BE2C (cell line): ENCODE data around the gene EPB41L1.

Experiments
- DNase-seq: peaks from one replicate; pipeline ENCODE4 v3.0.0-alpha.2; 2020
- H3K27me3 ChIP-seq: fragments of 250-450 bp; sonication (Bioruptor Pico); 2 replicates; pipeline ENCODE4 v1.5.1; 2020; ENCODE audit warnings: mild to moderate bottlenecking
- H3K36me3 ChIP-seq: fragments of 250-450 bp; sonication (Bioruptor Pico); 2 replicates; pipeline ENCODE4 v1.5.1; 2020; ENCODE audit warnings: mild to moderate bottlenecking
- H3K4me1 ChIP-seq: fragments of 250-450 bp; sonication (Bioruptor Pico); 2 replicates; pipeline ENCODE4 v1.5.1; 2020
- H3K4me3 ChIP-seq: 2 replicates; pipeline ENCODE4 v1.5.1; 2011; ENCODE audit warnings: low read depth, low read length
- H3K9me3 ChIP-seq: fragments of 250-450 bp; sonication (Bioruptor Pico); 2 replicates; pipeline ENCODE4 v1.5.1; 2020
- CTCF ChIP-seq: IDR thresholded peaks from 2 replicates; pipeline ENCODE4 v1.5.1; 2012; ENCODE audit warnings: mild to moderate bottlenecking, low read depth, low read length

EPB41L1 gene

GRCh38 chr20:36153736-36154699 lies 522 bp upstream of the EPB41L1 start:
- no peaks in the 10 kb centered on the region for H3K36me3 ChIP-seq
- H3K27me3 ChIP-seq = no peaks in the 10 kb centered on the region
- TF ChIP-seq CTCF = no peak
- peaks cover 18% of the 10 kb centered on the region for H3K4me1 ChIP-seq
- DNase-seq = peak; percentile 96
- peak overlapping the region; percentile 69 for H3K4me3 ChIP-seq
- H3K9me3 ChIP-seq = no peaks in the 10 kb centered on the region

- peaks cover 18% of the 10 kb centered on the region for H3K4me1 ChIP-seq
- no peak for DNase-seq
- peak overlapping the region; percentile 86 for H3K4me3 ChIP-seq
- H3K36me3 ChIP-seq = no peaks in the 10 kb centered on the region
- TF ChIP-seq CTCF = no peak
- no peaks in the 10 kb centered on the region for H3K27me3 ChIP-seq
- H3K9me3 ChIP-seq = no peaks in the 10 kb centered on the region
Measured at GRCh38 chr20:36155629-36155971, 1.1 kb downstream of the EPB41L1 start.

GRCh38 chr20:36155991-36156390 lies 1.5 kb downstream of the EPB41L1 start:
- Histone ChIP-seq H3K9me3 (no peaks in the 10 kb centered on the region), H3K4me1 (peaks cover 18% of the 10 kb centered on the region), H3K27me3 (no peaks in the 10 kb centered on the region), H3K36me3 (no peaks in the 10 kb centered on the region), H3K4me3 (0 out of 2 replicates have a peak overlapping the region, but pooled peaks have one; percentile 7)
- TF ChIP-seq CTCF = no peak
- no peak for DNase-seq

- no peak for DNase-seq
- TF ChIP-seq CTCF = no peak
- Histone ChIP-seq H3K27me3 (no peaks in the 10 kb centered on the region), H3K9me3 (no peaks in the 10 kb centered on the region), H3K4me3 (no peak overlapping the region), H3K4me1 (peaks cover 19% of the 10 kb centered on the region), H3K36me3 (no peaks in the 10 kb centered on the region)
Measured at GRCh38 chr20:36157610-36158009, 3.1 kb downstream of the EPB41L1 start.

GRCh38 chr20:36158160-36158741 lies 3.7 kb downstream of the EPB41L1 start:
- no peaks in the 10 kb centered on the region for H3K9me3 ChIP-seq
- H3K4me3 ChIP-seq = no peak overlapping the region
- TF ChIP-seq CTCF = no peak
- no peak for DNase-seq
- no peaks in the 10 kb centered on the region for H3K36me3 ChIP-seq
- peaks cover 17% of the 10 kb centered on the region for H3K4me1 ChIP-seq
- no peaks in the 10 kb centered on the region for H3K27me3 ChIP-seq

GRCh38 chr20:36159833-36160232 lies 5.3 kb downstream of the EPB41L1 start:
- H3K4me1 ChIP-seq = peaks cover 14% of the 10 kb centered on the region
- TF ChIP-seq CTCF = no peak
- H3K9me3 ChIP-seq = no peaks in the 10 kb centered on the region
- no peaks in the 10 kb centered on the region for H3K27me3 ChIP-seq
- no peak for DNase-seq
- no peaks in the 10 kb centered on the region for H3K36me3 ChIP-seq
- no peak overlapping the region for H3K4me3 ChIP-seq
